HEK293T (cell line): Measurements from ENCODE around the gene FUBP3.

Experiments used
- BHLHE40 ChIP-seq: fragments of 450-650 bp; IDR thresholded peaks from 2 replicates; pipeline ENCODE4 v1.6.1; 2016; ENCODE audit warnings: mild to moderate bottlenecking, moderate library complexity, borderline replicate concordance
- SP1 ChIP-seq: fragments of 450-650 bp; IDR thresholded peaks from 2 replicates; pipeline ENCODE4 v1.6.1; 2017

DNA sequence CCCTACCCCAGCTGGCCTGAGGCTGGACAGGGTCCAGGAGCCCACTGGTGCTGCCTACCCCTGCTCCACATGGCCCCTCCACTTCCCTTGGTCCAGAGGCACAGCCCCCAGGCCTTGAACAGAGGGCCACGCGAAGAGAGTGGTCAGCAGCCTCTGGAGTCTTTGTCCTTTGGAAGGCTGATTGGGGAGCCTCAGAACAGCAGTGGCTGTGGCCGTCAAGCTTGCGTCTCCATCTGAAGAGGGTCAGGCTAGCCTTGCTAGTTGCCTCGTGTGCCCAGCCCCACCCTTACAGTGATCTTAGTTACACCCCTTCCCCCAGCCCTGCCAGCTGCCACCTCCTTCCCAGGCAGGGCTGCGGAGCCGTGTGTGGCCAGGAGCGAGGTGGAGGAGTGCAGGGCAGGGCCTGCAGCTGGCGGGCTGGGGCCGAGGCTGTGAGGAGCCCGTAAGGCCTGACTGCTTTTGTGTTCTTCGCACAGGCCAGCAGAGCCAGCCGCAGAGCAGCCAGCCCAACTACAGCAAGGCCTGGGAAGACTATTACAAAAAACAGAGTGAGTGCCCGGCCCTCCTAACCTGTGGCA lies 54.9 kb downstream of the FUBP3 start:
- no peak for TF ChIP-seq BHLHE40
- TF ChIP-seq SP1, result no peak
